NCI-H2196 (cell line): ENCODE results near the gene KIRREL3.

ENCODE experiments used
- DNase-seq: peaks from one replicate; lab custom pipeline; 2025; ENCODE audit not compliant: unreplicated experiment; lab: John Stamatoyannopoulos, UW

The KIRREL3 gene

DNA sequence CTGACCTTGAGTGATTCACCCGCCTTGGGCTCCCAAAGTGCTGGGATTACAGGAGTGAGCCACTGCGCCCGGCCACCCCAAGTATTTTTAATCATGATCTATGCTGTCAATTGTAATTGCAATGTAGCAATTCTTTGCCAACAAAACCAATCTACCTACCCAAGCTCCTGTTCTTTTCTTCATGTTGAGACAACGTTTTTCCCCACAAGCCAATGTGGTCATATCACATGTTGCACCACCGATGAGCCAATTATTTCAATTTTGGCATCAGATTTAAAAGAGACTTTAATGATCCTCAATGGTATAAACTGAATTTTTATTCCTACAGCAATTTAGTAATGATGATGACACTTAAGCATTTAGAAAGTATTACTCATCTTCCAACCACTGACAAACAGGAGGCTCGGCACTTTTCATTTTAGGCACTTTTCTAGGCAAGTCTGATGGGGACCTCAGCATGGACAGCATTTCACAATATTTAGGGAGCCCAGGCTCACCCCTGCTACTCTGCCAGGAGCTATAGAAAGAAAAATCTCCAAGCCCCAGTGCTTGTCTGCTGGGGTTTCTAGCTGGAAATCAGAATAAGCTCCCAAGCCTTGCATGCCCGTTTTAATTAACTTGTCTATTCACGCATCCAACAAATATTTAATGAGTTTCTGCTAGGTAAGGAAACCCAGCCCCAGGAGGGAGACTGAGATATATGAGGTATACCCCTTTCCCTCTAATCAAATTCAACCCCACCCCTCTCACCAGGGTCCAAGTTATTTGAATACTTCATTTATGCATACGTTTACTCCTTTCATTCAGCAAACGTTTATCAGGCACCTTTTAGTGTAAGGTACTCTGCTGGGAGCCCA, 353.6 kb downstream of the KIRREL3 start:
- no peak for DNase-seq

DNA sequence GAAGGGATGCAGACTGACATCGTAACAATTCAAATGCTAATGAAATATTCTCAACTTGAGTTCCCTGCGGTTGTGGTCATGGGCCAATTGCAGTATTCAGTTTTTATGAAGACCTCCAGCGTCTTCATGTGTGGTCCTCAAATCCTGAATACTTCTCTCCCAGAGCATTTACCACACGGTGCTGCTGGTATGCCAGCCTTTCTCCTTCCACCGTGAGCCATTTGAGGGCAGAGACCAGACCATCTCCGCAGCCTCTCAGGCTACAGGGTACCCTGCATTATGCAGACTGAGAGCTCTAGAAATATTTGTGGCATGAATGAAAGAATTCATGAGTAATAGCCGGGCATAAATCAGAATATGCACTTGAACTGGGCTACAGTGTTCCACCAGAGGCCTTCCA, 355.4 kb downstream of the KIRREL3 start:
- DNase-seq, result no peak

DNA sequence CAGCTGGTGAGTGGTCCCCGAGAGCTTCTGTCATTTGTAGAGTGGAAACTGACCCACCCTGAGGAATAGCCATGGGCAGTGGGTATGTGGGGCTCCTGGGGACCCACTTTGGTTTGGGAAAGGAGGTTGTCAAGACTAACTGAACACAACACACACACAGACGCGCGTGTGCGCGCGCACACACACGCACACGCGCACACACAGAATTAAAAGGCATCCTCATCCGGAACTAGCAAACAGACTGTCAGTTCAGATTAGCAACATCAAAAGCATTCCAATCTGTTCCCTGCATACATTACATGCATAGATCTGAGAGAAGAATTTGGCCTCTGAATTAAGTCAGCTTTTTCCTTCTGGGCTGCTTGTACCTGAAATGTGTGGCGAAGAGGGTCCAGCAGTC, 360.4 kb downstream of the KIRREL3 start:
- DNase-seq, result no peak

DNA sequence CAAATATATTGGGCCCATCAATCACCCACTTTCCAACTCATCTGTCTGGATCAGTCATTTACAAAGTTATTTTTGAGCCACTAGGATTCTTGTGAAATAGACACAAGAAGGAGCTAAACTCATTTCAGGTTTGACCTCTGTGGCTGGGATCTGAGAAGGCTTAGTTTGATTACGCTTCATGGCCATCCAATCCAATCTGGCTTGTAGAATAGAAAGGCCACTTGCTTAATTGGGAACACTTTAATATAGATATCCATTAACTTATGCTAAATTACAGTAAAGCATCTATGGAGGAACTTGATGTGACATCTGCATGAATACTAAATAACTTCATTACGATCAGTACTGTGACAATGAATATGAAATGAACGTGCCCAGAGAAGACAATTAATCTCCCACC, 360.9 kb downstream of the KIRREL3 start:
- DNase-seq, result no peak

DNA sequence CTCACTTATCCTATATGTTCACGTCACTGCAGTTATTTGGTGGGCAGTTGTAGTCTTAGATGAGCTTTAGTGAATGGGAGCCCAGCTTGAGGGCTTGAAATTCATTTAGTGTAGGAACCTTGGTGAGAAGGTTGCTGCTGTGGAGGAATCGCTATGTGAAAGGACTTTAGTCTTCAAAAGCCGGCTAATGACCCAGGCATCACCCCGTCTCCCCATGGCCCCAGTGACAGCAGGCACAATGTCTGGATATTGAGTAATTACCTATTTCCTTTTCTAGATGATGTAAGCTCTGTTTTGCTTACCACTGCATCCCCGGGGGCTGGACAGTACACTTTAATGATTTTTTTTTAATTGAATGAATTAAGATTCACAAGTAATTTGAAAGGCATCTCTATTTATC, 361.9 kb downstream of the KIRREL3 start:
- DNase-seq, result no peak

DNA sequence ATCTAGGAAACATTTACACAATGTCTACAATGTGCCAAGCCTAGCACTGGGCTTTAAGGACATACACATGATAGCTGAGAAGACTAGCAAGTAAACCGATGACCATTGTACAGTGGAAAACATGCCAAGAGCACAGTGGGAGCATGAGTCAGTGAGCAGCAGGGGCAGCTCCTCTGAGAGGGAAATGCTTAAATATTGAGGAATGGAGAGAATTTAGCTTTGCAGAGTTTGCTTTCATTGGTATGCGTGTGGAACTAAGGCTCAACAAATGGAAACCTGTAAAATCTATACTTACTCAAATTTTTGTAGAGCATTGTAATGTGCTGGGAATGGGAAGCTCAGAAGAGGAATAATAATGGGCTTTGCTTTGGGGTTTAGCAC, 362.8 kb downstream of the KIRREL3 start:
- no peak for DNase-seq

DNA sequence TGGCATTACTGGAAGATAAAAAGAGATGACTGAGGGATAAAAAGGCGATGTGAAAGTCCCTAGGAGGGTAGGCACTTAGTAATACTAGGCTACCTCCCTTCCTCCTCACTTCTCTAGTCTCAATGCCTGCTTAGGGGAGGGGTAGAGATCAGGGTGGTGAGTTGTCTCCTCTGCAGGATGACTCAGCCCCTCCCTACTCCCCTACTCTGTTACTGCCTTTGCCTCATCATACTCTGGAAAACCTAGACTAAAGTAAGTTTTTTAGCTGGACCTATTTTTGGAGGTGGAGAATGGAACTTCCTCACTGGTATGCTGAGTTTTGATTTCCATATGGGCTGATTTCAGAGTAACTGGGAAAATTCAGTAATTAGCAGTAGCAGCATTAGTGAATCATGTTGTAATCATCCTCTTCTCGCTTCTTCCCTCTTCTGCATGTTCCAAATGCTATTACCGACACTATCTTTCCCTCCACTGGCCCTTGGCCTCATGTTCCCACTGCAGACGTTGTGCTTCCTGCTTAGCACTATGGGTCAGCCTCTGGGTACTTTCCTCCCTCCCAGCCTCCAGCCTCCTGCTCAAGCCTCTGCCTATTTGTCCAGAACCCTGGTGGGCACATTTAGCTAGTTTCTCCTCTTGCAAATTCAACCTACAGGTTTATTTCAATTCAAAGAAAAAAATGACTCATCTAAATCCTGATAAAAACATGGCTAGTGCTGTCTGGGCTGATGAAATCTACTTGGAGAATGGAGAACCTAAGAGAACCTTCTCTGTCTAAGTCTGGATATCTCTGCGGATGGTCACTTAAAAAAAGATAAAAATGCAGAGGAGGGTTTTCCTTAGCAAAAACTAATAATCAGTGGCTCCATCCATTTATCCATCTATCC, 363.4 kb downstream of the KIRREL3 start:
- DNase-seq, result no peak

DNA sequence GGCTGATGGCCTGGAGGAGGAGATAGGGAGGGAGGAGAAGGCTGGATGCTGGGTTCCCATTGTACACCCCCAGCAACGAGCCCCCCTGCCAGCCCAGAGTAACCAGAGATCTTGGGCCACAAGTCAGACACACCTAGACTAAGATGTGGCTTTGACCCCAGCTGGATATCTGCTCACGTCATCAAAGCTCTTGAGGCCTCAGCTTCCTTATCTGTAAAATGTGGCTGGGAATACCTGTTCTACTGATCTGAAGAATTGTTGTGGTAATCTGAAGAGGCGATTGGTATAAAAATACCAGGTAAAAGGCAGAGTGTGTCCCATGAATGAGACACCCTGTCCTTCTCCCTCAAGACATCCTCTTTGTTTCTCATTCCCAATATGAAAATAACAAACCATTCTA, 365.1 kb downstream of the KIRREL3 start:
- no peak for DNase-seq

DNA sequence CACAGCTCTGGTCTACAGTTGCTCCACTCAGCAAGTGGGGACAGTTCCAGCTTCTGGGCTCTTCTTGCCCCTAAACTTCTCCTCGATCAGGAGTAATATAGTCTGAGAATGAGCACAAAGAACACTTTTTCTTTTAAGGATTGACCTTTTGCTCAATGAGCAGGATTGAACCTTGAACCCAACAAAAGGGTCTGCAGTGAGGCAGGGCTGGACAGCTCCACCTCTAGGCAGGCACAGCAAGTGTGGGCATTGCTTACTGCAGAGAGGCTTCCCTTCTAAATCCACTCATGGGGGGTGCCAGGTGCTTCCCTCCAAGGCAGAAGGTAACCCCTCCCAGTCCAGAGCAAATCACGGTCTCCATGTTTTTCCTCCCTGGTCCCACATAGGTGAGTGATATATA, 365.6 kb downstream of the KIRREL3 start:
- DNase-seq, result no peak

DNA sequence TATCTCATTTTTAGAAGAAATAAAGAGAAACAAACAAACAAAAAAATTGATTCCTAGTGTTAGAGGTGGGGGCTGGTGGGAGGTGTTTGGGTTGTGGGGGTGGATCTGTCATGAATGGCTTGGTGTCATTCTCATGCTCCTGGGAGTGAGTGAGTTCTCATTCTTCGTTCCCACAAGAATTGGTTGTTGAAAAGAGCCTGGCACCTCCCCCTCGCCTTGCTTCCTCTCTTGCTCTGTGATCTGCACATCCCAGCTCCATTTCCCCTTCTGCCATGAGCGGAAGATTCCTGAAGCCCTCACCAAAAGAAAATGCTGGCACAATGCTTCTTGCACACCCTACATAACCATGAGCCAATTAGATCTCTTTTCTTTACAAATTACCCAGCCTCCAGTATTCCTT, 367.2 kb downstream of the KIRREL3 start:
- DNase-seq, result no peak

DNA sequence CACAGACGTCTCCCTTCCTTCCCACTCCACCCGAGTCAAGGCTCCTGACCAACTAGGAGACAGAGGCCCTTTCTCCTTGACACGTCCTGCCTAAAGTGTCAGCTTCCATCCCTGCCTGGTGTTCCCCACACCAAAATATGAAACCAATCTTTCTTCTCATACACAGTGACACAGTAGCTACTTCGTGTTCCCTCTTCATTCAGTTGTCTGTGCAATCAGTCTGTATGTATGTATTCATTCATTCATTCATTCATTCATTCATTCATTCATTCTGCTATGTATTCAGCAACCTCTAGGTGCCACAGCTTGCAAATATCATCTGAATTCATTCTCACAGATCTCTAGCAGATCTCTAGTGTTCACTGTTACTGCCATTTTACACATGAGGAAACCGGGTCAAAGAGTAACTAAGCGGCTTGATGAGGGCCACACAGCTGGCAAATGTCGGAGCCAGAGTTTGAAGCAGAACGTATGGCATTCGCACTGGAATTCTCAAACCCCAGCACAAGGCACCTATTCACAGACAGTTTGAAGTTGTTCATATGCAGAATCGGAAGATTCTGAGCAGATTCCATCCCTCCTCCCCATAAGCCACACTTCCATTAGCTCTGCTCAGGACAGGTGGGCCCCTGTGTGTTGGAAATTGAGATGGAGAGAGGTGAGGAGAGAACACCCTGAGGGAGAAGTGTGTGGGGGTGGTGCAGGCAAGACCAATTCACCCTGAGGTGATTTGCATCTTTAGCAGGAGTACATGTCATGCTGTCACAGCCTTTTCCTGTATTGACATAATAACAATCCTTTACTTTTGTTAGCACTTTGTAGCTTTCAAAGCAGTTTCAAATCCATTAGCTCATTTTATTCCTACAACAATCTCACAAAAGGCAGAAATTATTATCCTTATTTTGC, 369.4 kb downstream of the KIRREL3 start:
- no peak for DNase-seq

DNA sequence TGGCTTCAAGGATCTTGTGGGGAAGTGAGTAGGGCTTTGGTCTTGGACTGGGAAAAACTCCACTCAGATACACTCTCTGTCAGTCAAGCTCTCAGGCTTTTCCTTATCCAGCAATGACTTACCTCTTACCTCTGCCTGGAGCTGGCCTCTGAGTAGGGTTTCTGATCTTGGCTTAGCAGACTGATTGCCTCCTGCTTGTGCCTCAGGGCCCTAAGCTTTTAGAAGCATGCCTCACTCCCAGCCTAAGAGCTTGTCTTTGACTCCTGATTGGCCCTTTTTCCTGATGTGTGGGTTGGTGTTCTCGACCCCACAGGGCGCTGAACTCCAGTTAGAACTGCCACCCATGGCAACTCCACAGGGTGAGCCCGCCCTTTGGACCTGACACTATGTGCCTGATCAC, 370.1 kb downstream of the KIRREL3 start:
- no peak for DNase-seq

DNA sequence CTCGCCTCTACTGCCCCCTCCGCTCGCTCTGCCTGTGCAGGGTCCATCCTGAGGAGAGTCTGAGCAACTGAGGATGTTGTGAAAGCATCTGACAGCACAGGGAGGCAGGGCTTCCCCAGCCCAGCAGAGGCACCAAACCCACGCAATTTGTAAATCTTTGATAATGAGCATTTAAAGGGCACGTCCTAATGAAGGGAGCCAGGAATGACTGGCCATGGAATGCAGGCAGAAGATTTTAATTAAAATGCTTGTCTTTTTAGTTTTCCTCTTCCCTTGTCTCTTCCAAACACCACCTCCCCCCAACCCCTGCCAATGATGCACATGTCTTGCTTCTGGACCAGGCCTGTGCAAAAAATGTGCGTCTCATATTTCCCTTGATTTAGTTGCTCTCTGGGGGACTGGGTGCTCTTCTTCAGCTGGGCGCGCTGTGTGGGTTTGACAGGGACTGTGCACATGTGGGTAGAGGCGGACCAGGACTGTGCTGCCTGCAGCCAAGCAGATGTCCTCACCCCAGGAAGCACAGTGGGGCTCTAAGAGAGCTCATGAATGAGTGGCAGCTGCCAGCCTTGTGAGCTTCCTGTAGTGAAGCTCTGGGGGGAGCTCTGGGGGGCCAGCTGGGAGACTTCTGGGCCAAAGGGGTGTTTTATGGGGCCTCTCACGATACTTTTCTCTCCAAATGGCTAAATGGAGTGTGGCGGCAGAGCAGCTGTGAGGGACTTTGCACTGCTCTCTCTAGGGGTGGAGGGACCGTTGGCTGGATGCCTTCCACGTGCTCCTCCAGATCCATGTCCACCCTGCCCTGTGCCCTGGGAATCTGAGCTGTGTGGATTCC, 371.6 kb downstream of the KIRREL3 start:
- DNase-seq, result no peak

DNA sequence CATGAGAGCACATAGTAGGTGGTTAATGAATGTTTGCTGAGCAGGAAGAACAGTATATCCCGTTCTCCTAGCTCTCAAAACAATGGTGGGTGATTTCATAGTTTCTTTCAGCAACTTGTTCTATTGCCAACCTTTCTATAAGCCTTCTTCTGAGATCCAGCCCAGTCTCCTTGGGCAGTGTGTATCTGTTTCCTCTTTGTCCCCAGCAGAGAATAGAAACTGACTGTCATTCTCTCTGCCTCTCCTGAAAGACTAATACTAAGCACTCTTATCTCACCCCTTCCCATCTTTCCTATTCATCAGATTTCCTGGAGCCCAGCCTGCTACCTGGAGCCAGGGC, 372.1 kb downstream of the KIRREL3 start:
- no peak for DNase-seq

DNA sequence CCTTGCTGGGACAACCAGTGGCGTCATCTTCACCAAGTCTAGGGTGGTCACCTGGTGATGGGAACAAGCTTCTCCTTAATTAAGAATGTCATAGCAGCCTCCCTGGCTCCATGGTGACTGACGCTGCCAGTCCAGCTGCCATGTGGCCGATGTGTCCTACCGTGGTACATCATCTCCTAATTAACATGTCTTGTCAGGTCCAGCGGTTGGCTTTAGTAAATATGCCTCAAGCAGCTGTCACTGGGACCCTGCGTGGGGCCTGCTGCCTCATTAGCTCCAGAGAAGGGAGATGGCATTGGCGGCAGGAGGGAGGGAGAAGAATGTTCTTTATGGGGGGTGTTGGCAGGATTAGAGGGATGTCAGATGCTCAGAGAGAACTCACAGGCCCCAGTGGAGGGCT, 373.1 kb downstream of the KIRREL3 start:
- DNase-seq, result no peak

DNA sequence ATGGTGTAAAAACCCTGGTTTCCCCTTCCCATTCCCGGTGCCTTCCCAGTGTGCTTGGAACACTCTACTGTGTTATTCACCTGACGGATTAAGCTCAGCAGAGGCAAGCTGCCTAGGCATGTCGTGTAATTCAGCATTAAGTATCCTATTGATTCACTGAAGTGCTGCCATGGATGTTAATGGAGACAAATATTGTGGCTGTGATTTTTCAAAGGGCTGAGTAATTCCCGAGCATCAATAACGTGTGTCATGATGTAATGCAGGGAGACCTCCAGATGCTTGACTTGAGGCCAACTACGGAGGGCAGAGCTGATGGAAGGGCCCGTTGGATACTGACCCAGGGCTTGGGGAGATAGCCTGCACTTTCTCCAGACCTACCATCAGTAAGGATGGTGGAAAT, 376.1 kb downstream of the KIRREL3 start:
- no peak for DNase-seq

DNA sequence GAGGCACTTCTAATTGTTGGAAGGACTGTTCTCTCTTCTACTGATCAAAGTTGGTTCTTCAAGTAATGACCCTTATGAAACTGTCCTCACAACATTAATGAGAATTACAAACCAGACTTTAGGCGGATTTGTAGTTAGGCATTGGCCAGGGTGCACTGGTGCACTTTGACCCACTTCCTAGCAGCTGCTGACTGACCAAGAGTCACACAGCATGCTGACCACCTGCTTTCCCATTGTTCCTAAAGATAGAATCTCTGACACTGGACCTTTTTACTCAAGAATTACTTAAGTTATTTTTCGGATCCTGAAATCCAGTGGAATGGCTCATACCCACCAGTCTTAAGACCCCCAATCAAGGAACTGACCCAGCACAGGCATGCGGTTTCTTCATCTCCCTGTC, 381.1 kb downstream of the KIRREL3 start:
- DNase-seq, result no peak

DNA sequence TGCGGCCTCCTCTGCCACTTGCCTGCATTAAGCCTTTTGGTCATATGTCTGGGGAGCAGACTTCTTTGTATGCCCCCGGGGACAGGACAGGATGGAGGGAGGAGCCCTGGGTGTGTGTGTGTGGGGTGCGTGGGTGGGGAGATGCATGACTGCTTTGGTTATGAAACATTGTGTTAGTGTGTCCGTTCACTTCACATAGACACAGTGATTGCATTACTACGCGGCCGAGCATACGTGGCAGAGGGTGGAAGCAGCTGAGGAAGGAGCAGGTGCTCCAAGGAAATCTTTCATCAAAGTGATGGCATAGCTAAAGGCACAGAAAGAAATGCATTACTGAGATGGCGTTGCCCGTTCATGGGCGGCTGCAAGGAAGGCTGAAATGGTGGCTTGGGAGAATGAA, 384.7 kb downstream of the KIRREL3 start:
- DNase-seq, result no peak

DNA sequence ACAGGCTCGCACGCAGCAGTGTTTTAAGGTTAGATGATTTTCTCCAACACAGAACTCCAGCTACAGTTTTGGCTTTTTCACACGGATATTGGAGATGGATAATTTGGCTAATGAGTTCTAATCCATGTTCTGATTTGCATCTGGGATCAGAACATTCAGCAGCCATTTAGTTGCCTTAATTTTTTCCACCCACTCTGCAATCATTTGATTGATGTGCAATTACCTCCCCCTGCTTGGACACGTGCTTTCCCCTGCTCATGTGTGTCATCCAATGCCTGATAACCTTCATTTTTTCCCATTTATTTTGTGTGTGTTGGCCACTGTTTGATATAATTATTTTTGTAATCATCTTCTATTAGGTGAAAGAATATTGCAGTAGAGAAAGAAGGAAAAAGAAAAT, 387.3 kb downstream of the KIRREL3 start:
- DNase-seq, result no peak

DNA sequence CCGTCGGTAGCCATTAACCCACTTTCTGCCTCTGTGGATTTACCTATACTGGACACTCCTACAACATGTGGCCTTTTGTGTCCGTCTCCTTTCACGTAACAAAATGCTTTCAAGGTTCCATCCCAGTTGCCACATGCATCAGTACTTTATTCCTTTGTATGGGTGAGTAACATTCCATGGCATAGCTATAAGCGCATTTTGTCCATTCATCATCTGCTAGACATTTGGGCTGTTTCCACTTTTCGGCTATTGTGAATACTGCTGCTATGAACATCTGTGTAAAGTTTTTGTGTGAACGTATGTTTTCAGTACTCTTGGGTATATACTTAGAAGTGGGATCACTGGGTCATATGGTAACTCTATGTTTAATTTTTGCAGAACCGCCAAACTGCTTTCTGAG, 387.9 kb downstream of the KIRREL3 start:
- DNase-seq, result no peak

DNA sequence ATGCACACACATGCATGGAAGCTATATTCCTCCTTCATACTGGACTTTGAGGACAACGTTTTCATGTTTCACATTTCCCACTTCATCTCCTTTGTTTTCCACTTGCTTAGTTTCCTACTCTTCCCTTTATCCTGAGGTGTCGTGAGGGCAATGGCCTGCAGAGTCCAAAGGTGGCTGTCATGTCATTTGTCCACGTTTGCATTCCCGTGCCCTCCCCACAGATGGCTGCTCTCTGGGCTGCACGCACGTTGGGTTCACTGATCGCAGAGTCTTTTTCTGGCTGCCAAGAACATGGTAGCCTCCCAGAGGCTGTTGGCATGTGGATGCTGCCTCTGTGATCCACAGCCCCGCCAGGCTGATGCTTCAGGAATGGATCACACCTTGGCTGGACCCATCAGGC, 389.1 kb downstream of the KIRREL3 start:
- no peak for DNase-seq
